Middle frontal gyrus (tissue), 1 donor: ENCODE measurements around the gene TCOF1.

Experiments
- DNase-seq: peaks from one replicate; pipeline ENCODE4 v3.0.0-alpha.2; 2015; ENCODE audit warnings: low spot score; ENCODE audit errors: extremely low spot score

The TCOF1 gene

GRCh38 chr5:150325426-150325825 lies 32.1 kb upstream of the TCOF1 start:
- no peak for DNase-seq

- no peak for DNase-seq
These were observed 30.8 kb upstream of the TCOF1 start for GRCh38 chr5:150326707-150327106.

- no peak for DNase-seq
These were observed 30.4 kb upstream of the TCOF1 start for GRCh38 chr5:150327139-150327538.

- no peak for DNase-seq
These were observed 29.0 kb upstream of the TCOF1 start for GRCh38 chr5:150328515-150328914.

- DNase-seq: no peak
These were observed 28.5 kb upstream of the TCOF1 start for GRCh38 chr5:150329038-150329437.

- no peak for DNase-seq
These were observed 27.3 kb upstream of the TCOF1 start for GRCh38 chr5:150329881-150330876.

- DNase-seq: no peak
These were observed 24.1 kb upstream of the TCOF1 start for GRCh38 chr5:150333400-150333799.

- no peak for DNase-seq
These were observed 21.7 kb upstream of the TCOF1 start for GRCh38 chr5:150335778-150336177.

GRCh38 chr5:150338546-150338945 lies 19.0 kb upstream of the TCOF1 start:
- no peak for DNase-seq

- DNase-seq: peak; percentile 24
These were observed 18.3 kb upstream of the TCOF1 start for GRCh38 chr5:150339165-150339564.

- DNase-seq: no peak
These were observed 17.7 kb upstream of the TCOF1 start for GRCh38 chr5:150339841-150340240.

- DNase-seq: no peak
These were observed 16.8 kb upstream of the TCOF1 start for GRCh38 chr5:150340614-150341255.

- DNase-seq: no peak
These were observed 16.2 kb upstream of the TCOF1 start for GRCh38 chr5:150341331-150341730.

- DNase-seq: no peak
These were observed 15.5 kb upstream of the TCOF1 start for GRCh38 chr5:150341989-150342388.

- no peak for DNase-seq
These were observed 14.9 kb upstream of the TCOF1 start for GRCh38 chr5:150342583-150342982.

GRCh38 chr5:150343994-150344631 lies 13.4 kb upstream of the TCOF1 start:
- no peak for DNase-seq

GRCh38 chr5:150345716-150346115 lies 11.8 kb upstream of the TCOF1 start:
- DNase-seq: no peak

- no peak for DNase-seq
These were observed 10.9 kb upstream of the TCOF1 start for GRCh38 chr5:150346592-150346991.

GRCh38 chr5:150347003-150347402 lies 10.5 kb upstream of the TCOF1 start:
- DNase-seq: no peak

- no peak for DNase-seq
These were observed 10.0 kb upstream of the TCOF1 start for GRCh38 chr5:150347451-150347850.

GRCh38 chr5:150349681-150350275 lies 7.7 kb upstream of the TCOF1 start:
- DNase-seq: no peak
